Fibroblast of villous mesenchyme (primary cell): ENCODE measurements around the gene CNNM3. TPM values are rescaled to one million over a fixed set of nuclear protein-coding genes. Genes with fewer than 3 reads are reported as not detected.

Source experiments
- DNase-seq: peaks from one replicate; pipeline ENCODE4 v3.0.0-alpha.2; 2010; ENCODE audit warnings: low read depth
- H3K4me3 ChIP-seq: 2 replicates; pipeline ENCODE4 v1.5.1; 2011; ENCODE audit warnings: low read depth, mild to moderate bottlenecking, low read length
- CTCF ChIP-seq: IDR thresholded peaks from 2 replicates; pipeline ENCODE4 v1.5.1; 2012; ENCODE audit warnings: low read depth, mild to moderate bottlenecking, low read length; ENCODE audit not compliant: insufficient read depth
- total RNA-seq: library from RNA; depleted of rRNA; stranded (reverse); fragments of >200 nt; gene quantifications from 2 replicates; pipeline ENCODE4 v1.2.3, GENCODE V29; 2012

The CNNM3 gene
- total RNA-seq, 1 donor, result 8.6 TPM

GRCh38 chr2:96826546-96827278, 10.6 kb downstream of the CNNM3 start:
- H3K4me3 ChIP-seq, result no peak overlapping the region
- DNase-seq, result no peak
- TF ChIP-seq CTCF, result no peak

GRCh38 chr2:96828436-96828835, 12.4 kb downstream of the CNNM3 start:
- DNase-seq, result no peak
- no peak for TF ChIP-seq CTCF
- no peak overlapping the region for H3K4me3 ChIP-seq

GRCh38 chr2:96828874-96829273, 12.8 kb downstream of the CNNM3 start:
- H3K4me3 ChIP-seq, result no peak overlapping the region
- TF ChIP-seq CTCF, result no peak
- no peak for DNase-seq

GRCh38 chr2:96830044-96830562, 14.0 kb downstream of the CNNM3 start:
- TF ChIP-seq CTCF, result no peak
- DNase-seq, result no peak
- no peak overlapping the region for H3K4me3 ChIP-seq

- no peak overlapping the region for H3K4me3 ChIP-seq
- TF ChIP-seq CTCF, result no peak
- DNase-seq, result no peak
Measured at GRCh38 chr2:96831679-96832078, 15.6 kb downstream of the CNNM3 start.

GRCh38 chr2:96832408-96832753, 16.3 kb downstream of the CNNM3 start:
- no peak for DNase-seq
- no peak for TF ChIP-seq CTCF
- H3K4me3 ChIP-seq, result no peak overlapping the region

GRCh38 chr2:96832754-96833507, 16.9 kb downstream of the CNNM3 start:
- no peak for TF ChIP-seq CTCF
- no peak overlapping the region for H3K4me3 ChIP-seq
- DNase-seq, result peak; percentile 67
